ENCODE results near the gene FLOT1. TPM values are rescaled to one million over a fixed set of nuclear protein-coding genes. Genes with fewer than 3 reads are reported as not detected.

The FLOT1 gene
- total RNA-seq, 1 donor from 2014 or later, result 71.5 TPM

DNA sequence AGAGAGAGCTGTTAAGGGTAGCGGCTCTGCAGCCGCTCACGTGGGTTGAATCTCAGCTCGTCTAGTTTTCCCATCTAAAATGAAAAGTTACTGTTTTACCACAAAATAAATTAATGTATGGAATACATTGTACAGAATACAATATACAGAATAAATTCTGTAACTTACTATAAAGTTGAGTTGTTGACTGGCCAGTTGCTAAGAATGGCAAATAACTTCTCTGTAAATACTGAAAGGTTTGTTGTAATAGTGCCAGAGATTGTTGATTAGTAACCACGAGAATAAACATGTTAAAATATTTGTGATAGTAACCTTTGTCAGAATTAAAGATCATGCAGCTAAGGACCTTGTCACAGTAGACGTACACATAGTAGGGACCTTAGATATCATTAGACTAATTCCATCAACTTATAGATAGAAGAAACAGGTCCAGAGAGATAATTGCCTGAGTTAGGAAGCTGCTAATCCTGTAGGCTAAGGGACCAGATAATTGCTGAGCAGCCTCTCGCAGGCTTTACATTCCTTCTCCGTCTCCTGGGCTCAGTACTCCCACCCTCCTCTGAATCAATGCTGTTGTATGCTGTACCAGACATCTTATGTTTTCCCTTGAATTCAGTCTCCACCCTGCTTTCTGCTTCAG, 51.2 kb downstream of the FLOT1 start:
- DNase-seq, result peak; percentile 9

GRCh38 chr6:30690403-30691207, 51.9 kb downstream of the FLOT1 start, which contains the start of gene NRM:
NRM (minus strand) TSS chr6:30690984; CDS start chr6:30690974, 10 bp downstream.
- peak; percentile 81 for DNase-seq

- DNase-seq, result no peak
These were observed 52.5 kb downstream of the FLOT1 start for GRCh38 chr6:30689985-30690384.

GRCh38 chr6:30689022-30689865, 53.2 kb downstream of the FLOT1 start:
- DNase-seq, result no peak

- no peak for DNase-seq
These were observed 53.9 kb downstream of the FLOT1 start for GRCh38 chr6:30688569-30688968.

DNA sequence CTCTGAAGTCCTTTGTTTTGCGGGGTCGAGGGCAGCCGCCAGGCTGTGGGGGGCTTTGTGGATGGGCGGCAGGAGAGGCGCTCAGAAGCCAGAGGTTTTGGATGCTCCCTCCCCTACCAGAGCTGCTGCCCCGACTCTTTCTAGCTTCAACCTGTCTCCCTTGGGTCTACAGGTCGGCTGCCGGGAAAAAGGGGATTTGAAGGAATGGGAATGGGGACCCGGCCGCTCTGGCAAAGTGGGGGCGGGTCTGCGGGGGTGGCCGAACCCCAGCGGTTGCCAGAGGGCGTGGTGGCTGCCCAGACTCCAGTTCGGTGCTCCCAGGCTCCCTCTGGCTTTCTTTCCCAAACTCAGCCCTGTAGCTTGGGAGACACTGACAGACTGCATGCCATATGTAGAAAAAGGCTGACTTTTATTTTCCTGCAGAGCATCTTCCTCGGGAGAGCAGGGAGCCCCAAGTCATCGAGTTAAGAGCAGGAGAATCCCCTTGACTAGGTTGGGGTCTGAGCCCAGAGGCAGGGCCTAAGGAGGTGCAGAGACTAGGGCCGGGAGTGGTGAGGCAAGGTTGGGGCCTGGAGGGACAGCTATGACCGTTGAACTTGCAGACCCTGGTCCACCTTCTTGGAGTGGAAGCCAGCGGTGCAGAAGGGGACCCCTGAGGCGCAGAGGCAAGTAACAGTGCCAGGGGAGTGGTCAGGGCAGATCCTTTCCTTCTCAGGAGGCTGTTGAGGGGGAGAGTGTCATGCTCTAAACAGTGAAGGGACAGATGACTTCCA, 54.6 kb downstream of the FLOT1 start:
- peak; percentile 56 for DNase-seq

- peak; percentile 95 for DNase-seq
These were observed 55.4 kb downstream of the FLOT1 start for GRCh38 chr6:30686908-30687658.

- DNase-seq, result peak; percentile 72
These were observed 56.2 kb downstream of the FLOT1 start, which contains the start of gene PPP1R18 for GRCh38 chr6:30686009-30686907. PPP1R18 (minus strand) TSS chr6:30686645; CDS start chr6:30686018, 627 bp downstream.

GRCh38 chr6:30685157-30686008, 57.1 kb downstream of the FLOT1 start:
- peak; percentile 63 for DNase-seq

DNA sequence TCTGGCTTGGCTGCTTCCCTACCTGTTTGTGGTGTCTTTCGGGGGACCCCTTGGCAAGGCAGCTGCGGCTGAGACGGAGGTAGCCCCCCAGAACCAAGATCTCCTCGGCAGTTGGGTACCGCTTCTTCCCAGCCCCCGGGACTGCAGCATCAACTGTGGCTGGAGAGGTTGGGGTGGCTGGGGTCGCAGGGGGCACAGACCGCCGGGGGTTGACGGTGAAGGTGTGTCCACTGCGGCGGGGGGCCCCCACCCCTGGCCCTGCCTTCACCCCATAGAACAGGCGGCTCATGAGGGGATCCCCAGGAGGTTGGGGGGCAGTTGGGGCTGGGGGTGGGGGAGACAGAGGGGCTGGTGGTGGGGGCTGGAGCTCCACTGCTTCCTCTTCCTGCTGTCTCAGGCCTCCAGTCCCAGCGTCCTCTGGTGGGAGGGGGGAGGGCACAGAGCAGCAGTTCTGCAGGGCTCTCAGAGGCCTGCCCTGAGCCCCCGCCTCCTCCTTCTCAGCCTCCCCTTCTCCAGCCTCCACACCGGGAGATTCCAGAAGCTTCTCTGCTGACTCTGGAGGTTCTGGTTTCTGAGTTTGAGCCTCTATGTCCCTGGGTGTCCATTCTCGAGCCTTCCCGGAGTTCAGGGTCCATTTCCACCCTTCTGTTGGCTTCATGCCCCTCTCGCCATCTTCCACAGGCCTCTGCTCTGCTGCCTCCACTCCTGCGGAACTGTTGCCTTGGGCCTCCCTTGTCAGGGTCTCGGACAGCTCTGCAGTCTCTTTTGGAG, 57.9 kb downstream of the FLOT1 start:
- peak; percentile 70 for DNase-seq

DNA sequence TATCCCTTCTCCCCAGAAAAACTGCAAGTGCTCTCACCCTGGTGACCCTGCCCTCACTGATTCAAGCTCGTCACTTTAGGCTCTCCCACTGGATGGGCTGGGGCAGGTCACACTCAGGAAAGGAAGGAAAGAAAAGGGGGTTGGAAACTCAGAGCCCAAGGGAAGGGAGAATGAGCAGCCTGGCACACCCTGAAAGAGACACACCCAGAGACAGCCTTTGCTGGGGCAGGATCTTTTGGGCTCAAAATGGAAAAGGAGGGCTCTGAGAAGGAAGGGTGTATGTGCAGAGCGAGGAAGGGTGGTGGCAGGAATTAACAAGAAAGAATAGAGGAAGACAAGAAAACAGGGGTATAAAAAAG, 58.5 kb downstream of the FLOT1 start:
- DNase-seq, result peak; percentile 20

DNA sequence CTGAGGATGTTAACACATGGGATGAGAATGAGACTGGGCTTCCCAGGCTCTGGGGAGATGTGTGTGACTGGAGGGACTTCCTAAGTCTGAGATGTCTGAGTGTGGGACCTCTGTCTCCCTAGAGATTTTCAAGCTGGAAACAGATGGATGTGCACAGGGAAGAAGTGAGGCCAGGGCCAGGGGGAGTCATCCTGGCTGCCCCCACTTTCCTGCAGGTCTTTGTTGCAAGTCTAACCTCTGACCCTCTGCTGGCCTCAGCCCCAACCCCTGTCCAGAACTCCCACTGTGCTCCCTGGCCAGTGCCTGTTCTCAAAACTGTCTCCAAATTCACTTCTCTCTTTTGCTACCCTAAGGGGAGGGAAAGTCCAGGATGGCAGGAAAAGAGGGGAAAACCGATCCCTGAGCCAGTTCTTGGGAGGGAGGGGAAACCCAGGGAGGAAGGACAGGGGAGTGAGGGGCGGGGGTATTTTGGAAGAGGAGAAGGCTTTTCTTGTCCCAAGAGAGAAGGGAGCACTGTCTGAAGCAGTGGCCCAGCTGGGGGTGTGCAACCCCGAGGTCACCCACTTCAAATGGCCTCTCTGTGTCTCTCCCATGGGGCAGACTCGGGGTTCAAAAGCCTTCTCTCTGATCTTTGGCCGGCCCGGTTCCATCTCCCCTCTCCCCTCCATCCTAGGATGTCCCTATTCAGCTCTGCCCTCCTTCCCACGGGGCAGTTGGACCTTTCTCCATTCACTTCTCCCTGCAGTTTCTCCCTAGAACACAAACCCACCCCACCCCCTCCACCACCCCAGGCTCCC, 59.1 kb downstream of the FLOT1 start:
- peak; percentile 51 for DNase-seq

GRCh38 chr6:30682143-30683117, 60.1 kb downstream of the FLOT1 start:
- DNase-seq, result peak; percentile 94

DNA sequence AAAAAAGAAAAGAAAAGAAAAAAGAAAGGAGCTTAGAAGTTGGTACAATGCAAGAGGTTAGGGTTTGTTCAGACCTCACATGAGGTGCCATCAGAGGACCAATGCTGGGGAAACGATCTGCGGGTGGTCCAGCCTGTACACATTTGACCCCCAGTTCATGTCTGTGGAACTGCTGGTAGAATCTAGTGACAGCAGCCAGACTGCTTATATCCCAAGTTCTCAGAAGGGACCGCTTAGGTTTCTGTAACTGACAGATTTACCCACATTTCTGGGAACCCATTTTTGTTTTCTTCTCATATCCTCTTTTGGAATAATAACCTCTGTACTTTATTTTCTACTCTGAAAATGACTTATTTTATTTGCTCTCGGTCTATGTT, 60.7 kb downstream of the FLOT1 start:
- no peak for DNase-seq

- peak; percentile 32 for DNase-seq
These were observed 62.5 kb downstream of the FLOT1 start for GRCh38 chr6:30679765-30680535.
